Vagina (tissue), 2 donors: ENCODE results near the gene RAB3IL1. TPM values are rescaled to one million over a fixed set of nuclear protein-coding genes. Genes with fewer than 3 reads are reported as not detected.
A peak's percentile ranks its signal among the peaks of the same experiment; 100 is the strongest.

Source experiments
- DNase-seq, 2 donors: peaks; one replicate each; pipeline ENCODE4 v3.0.0-alpha.2; 2017; ENCODE audit errors: extremely low spot score in 2 of 2
- H3K27ac ChIP-seq: fragments of 200-600 bp; sonication (generic); one replicate; pipeline ENCODE4 v1.5.1; 2019
- H3K27me3 ChIP-seq: fragments of 200-600 bp; sonication (generic); one replicate; pipeline ENCODE4 v1.5.1; 2019
- H3K36me3 ChIP-seq, 2 donors: fragments of 200-600 bp; sonication (generic); one replicate each; pipeline ENCODE4 v1.5.1; 2017 to 2019
- H3K4me1 ChIP-seq: fragments of 200-600 bp; sonication (generic); one replicate; pipeline ENCODE4 v1.5.1; 2019
- H3K4me3 ChIP-seq, 2 donors: fragments of 200-600 bp; sonication (generic); 1 replicate in 1 of 2; 2 replicates in 1 of 2; pipeline ENCODE4 v1.5.1; 2016 to 2019
- H3K9me3 ChIP-seq: fragments of 200-600 bp; sonication (generic); one replicate; pipeline ENCODE4 v1.5.1; 2019
- CTCF ChIP-seq, 3 experiments: fragments of 450-650 bp in 2 of 3; fragments of 200-600 bp in 1 of 3; sonication (generic) in 1 of 3; IDR thresholded peaks; one replicate each; pipeline ENCODE4 v1.5.1; 2017 to 2019; ENCODE audit warnings: antibody characterized with exemption in 3 of 3, mild to moderate bottlenecking in 2 of 3, moderate library complexity in 2 of 3
- POLR2A ChIP-seq, 2 donors: fragments of 450-650 bp; IDR thresholded peaks; one replicate each; pipeline ENCODE4 v1.6.1; 2017; ENCODE audit warnings: antibody characterized with exemption in 2 of 2, mild to moderate bottlenecking in 2 of 2, moderate library complexity in 2 of 2
- POLR2AphosphoS5 ChIP-seq, 2 donors: sonication (generic); formaldehyde crosslinking; IDR thresholded peaks; one replicate each; pipeline ENCODE4 v1.9.0; 2017; ENCODE audit warnings: antibody characterized with exemption in 2 of 2, mild to moderate bottlenecking in 2 of 2, low read depth in 1 of 2; ENCODE audit not compliant: insufficient read depth in 1 of 2
- intact Hi-C: fragments of 100-400 bp; cut with DNase I; formaldehyde crosslinking; loops from one replicate; pipeline ENCODE4 v1.15.1; 2023
- total RNA-seq: library from RNA; depleted of rRNA; stranded (reverse); fragments of >200 nt; gene quantifications from one replicate; pipeline ENCODE4 v1.2.3, GENCODE V29; 2016

Gene RAB3IL1
- total RNA-seq, 1 donor from 2014 or later, result 32.2 TPM

- Histone ChIP-seq H3K27ac (peak overlapping the region; percentile 47), H3K36me3 (no peaks in the 10 kb centered on the region), H3K4me1 (peaks cover 18% of the 10 kb centered on the region), H3K27me3 (no peaks in the 10 kb centered on the region), H3K9me3 (no peaks in the 10 kb centered on the region), H3K4me3 (no peak overlapping the region)
- intact Hi-C loops, result loop anchor here (2.0 to 5.0 kb wide), 2 partner anchors 49 to 160 kb away; no protein-coding TSS in a partner anchor
- TF ChIP-seq POLR2AphosphoS5 (IDR thresholded peaks at IDR 0.05; ENCODE audit: insufficient read depth in 1 of 2, low read depth in 1 of 2) (peak in 1 of 2 donors; percentile 42), CTCF (IDR thresholded peaks at IDR 0.05) (peak; percentile 74 to 93 (median 85)), POLR2A (IDR thresholded peaks at IDR 0.05) (no peak)
- no peak for DNase-seq
Observed at GRCh38 chr11:61947486-61948210, 30.3 kb upstream of the RAB3IL1 start.

GRCh38 chr11:61946894-61947293, 29.5 kb upstream of the RAB3IL1 start:
- Histone ChIP-seq H3K27me3 (no peaks in the 10 kb centered on the region), H3K4me3 (no peak overlapping the region), H3K36me3 (no peaks in the 10 kb centered on the region), H3K4me1 (peaks cover 18% of the 10 kb centered on the region), H3K27ac (peak overlapping the region; percentile 47), H3K9me3 (no peaks in the 10 kb centered on the region)
- DNase-seq, result no peak
- intact Hi-C loops, result loop anchor here (2.0 to 5.0 kb wide), 2 partner anchors 48 to 160 kb away; no protein-coding TSS in a partner anchor
- TF ChIP-seq POLR2AphosphoS5 (IDR thresholded peaks at IDR 0.05; ENCODE audit: insufficient read depth in 1 of 2, low read depth in 1 of 2), result no peak
- TF ChIP-seq CTCF (IDR thresholded peaks at IDR 0.05), result no peak
- no peak for TF ChIP-seq POLR2A (IDR thresholded peaks at IDR 0.05)

GRCh38 chr11:61945191-61945590, 27.8 kb upstream of the RAB3IL1 start:
- Histone ChIP-seq H3K27me3 (no peaks in the 10 kb centered on the region), H3K36me3 (no peaks in the 10 kb centered on the region), H3K27ac (no peak overlapping the region), H3K4me3 (no peak overlapping the region), H3K9me3 (no peaks in the 10 kb centered on the region), H3K4me1 (peaks cover 18% of the 10 kb centered on the region)
- DNase-seq, result no peak
- intact Hi-C loops, result loop anchor here (5.0 kb wide), 1 partner anchor 158 kb away; no protein-coding TSS in a partner anchor
- TF ChIP-seq POLR2A (IDR thresholded peaks at IDR 0.05) (no peak), CTCF (IDR thresholded peaks at IDR 0.05) (no peak), POLR2AphosphoS5 (IDR thresholded peaks at IDR 0.05; ENCODE audit: insufficient read depth in 1 of 2, low read depth in 1 of 2) (no peak)

GRCh38 chr11:61940466-61940865, 23.1 kb upstream of the RAB3IL1 start:
- H3K36me3 ChIP-seq, result no peaks in the 10 kb centered on the region
- H3K4me3 ChIP-seq, result no peak overlapping the region
- no peaks in the 10 kb centered on the region for H3K27me3 ChIP-seq
- DNase-seq, result peak in 1 of 2 donors; percentile 64
- H3K4me1 ChIP-seq, result no peaks in the 10 kb centered on the region
- intact Hi-C loops, result no loop called here
- H3K27ac ChIP-seq, result no peak overlapping the region
- TF ChIP-seq CTCF (IDR thresholded peaks at IDR 0.05), result no peak
- TF ChIP-seq POLR2A (IDR thresholded peaks at IDR 0.05), result no peak
- no peak for TF ChIP-seq POLR2AphosphoS5 (IDR thresholded peaks at IDR 0.05; ENCODE audit: insufficient read depth in 1 of 2, low read depth in 1 of 2)
- H3K9me3 ChIP-seq, result no peaks in the 10 kb centered on the region

GRCh38 chr11:61935861-61936260, 18.5 kb upstream of the RAB3IL1 start:
- no peak overlapping the region for H3K27ac ChIP-seq
- TF ChIP-seq CTCF (IDR thresholded peaks at IDR 0.05) (no peak), POLR2A (IDR thresholded peaks at IDR 0.05) (no peak), POLR2AphosphoS5 (IDR thresholded peaks at IDR 0.05; ENCODE audit: insufficient read depth in 1 of 2, low read depth in 1 of 2) (no peak)
- intact Hi-C loops, result no loop called here

More at GRCh38 chr11:61935861-61936260, 18.5 kb upstream of the RAB3IL1 start:
- H3K36me3 ChIP-seq, result no peaks in the 10 kb centered on the region
- no peaks in the 10 kb centered on the region for H3K4me1 ChIP-seq
- H3K9me3 ChIP-seq, result no peaks in the 10 kb centered on the region
- H3K27me3 ChIP-seq, result no peaks in the 10 kb centered on the region
- no peak overlapping the region for H3K4me3 ChIP-seq
- DNase-seq, result no peak
